H9 (cell line): ENCODE measurements around the gene PREX1. TPM values are rescaled to one million over a fixed set of nuclear protein-coding genes. Genes with fewer than 3 reads are reported as not detected.

Experiments used
- DNase-seq: peaks from one replicate; pipeline ENCODE4 v3.0.0-alpha.2; 2017
- H2AFZ ChIP-seq: one replicate; pipeline ENCODE4 v1.6.1; 2013; ENCODE audit warnings: mild to moderate bottlenecking, low read length, control low read depth, moderate library complexity
- H2AK5ac ChIP-seq: 2 replicates; pipeline ENCODE4 v1.6.1; 2013; ENCODE audit warnings: low read length, control low read depth, mixed read lengths; ENCODE audit not compliant: insufficient read length
- H2BK120ac ChIP-seq: one replicate; pipeline ENCODE4 v1.6.1; 2013; ENCODE audit warnings: low read depth, mild to moderate bottlenecking, low read length, control low read depth, inconsistent platforms; ENCODE audit not compliant: poor library complexity, severe bottlenecking
- H2BK12ac ChIP-seq: 2 replicates; pipeline ENCODE4 v1.6.1; 2013; ENCODE audit warnings: low read length, control low read depth, mixed read lengths, low read depth; ENCODE audit not compliant: insufficient read length
- H2BK15ac ChIP-seq: 2 replicates; pipeline ENCODE4 v1.6.1; 2013; ENCODE audit warnings: low read depth, low read length, control low read depth
- H2BK20ac ChIP-seq: one replicate; pipeline ENCODE4 v1.6.1; 2013; ENCODE audit warnings: low read depth, mild to moderate bottlenecking, low read length, control low read depth, inconsistent platforms; ENCODE audit not compliant: poor library complexity, severe bottlenecking
- H2BK5ac ChIP-seq: 2 replicates; pipeline ENCODE4 v1.6.1; 2013; ENCODE audit warnings: low read length, control low read depth, mixed read lengths; ENCODE audit not compliant: insufficient read length
- H3K14ac ChIP-seq: 2 replicates; pipeline ENCODE4 v1.6.1; 2013; ENCODE audit warnings: low read length, control low read depth; ENCODE audit not compliant: insufficient read depth
- H3K18ac ChIP-seq: 2 replicates; pipeline ENCODE4 v1.6.1; 2013; ENCODE audit warnings: low read depth, mild to moderate bottlenecking, mixed read lengths, low read length, control low read depth; ENCODE audit not compliant: insufficient read length
- H3K23ac ChIP-seq: 2 replicates; pipeline ENCODE4 v1.6.1; 2013; ENCODE audit warnings: low read length, control low read depth, mixed read lengths, low read depth; ENCODE audit not compliant: insufficient read length
- H3K23me2 ChIP-seq: 2 replicates; pipeline ENCODE4 v1.6.1; 2013; ENCODE audit warnings: low read depth, mild to moderate bottlenecking, mixed read lengths, low read length, control low read depth; ENCODE audit not compliant: insufficient read length, poor library complexity, severe bottlenecking
- H3K27ac ChIP-seq: 2 replicates; pipeline ENCODE4 v1.5.1; 2013; ENCODE audit warnings: low read length, control low read depth, mixed read lengths, low read depth; ENCODE audit not compliant: insufficient read length
- H3K27me3 ChIP-seq: 2 replicates; pipeline ENCODE4 v1.6.1; 2013; ENCODE audit warnings: low read length, control low read depth, inconsistent platforms; ENCODE audit not compliant: insufficient read depth
- H3K4ac ChIP-seq: 2 replicates; pipeline ENCODE4 v1.6.1; 2013; ENCODE audit warnings: low read depth, mild to moderate bottlenecking, control low read depth, inconsistent platforms, low read length, moderate library complexity
- H3K4me1 ChIP-seq: 2 replicates; pipeline ENCODE4 v1.6.1; 2013; ENCODE audit warnings: low read length, control low read depth, inconsistent platforms; ENCODE audit not compliant: insufficient read depth
- H3K4me2 ChIP-seq: 2 replicates; pipeline ENCODE4 v1.6.1; 2013; ENCODE audit warnings: low read length, control low read depth, mixed read lengths; ENCODE audit not compliant: insufficient read length, insufficient read depth
- H3K56ac ChIP-seq: 2 replicates; pipeline ENCODE4 v1.6.1; 2013; ENCODE audit warnings: low read depth, mild to moderate bottlenecking, mixed read lengths, low read length, control low read depth; ENCODE audit not compliant: insufficient read length
- H3K79me1 ChIP-seq: 2 replicates; pipeline ENCODE4 v1.6.1; 2013; ENCODE audit warnings: low read depth, mild to moderate bottlenecking, moderate library complexity, low read length, control low read depth, inconsistent platforms; ENCODE audit not compliant: insufficient read depth, poor library complexity, severe bottlenecking
- H3K79me2 ChIP-seq: 2 replicates; pipeline ENCODE4 v1.6.1; 2013; ENCODE audit warnings: low read length, control low read depth, inconsistent platforms; ENCODE audit not compliant: insufficient read depth
- H3K9ac ChIP-seq: 2 replicates; pipeline ENCODE4 v1.6.1; 2013; ENCODE audit warnings: low read length, control low read depth, mixed read lengths; ENCODE audit not compliant: insufficient read length; ENCODE audit errors: extremely low read depth
- H3K9me3 ChIP-seq: one replicate; pipeline ENCODE4 v1.6.1; 2013; ENCODE audit warnings: low read depth, low read length, inconsistent platforms; ENCODE audit not compliant: control insufficient read depth
- H3T11ph ChIP-seq: one replicate; pipeline ENCODE4 v1.6.1; 2013; ENCODE audit warnings: mild to moderate bottlenecking, low read length, control low read depth, inconsistent platforms
- H4K20me1 ChIP-seq: one replicate; pipeline ENCODE4 v1.6.1; 2013; ENCODE audit not compliant: control insufficient read depth, insufficient read length, insufficient read depth
- H4K5ac ChIP-seq: 2 replicates; pipeline ENCODE4 v1.6.1; 2013; ENCODE audit warnings: low read depth, mild to moderate bottlenecking, mixed read lengths, low read length, control low read depth; ENCODE audit not compliant: insufficient read length
- H4K8ac ChIP-seq: replicated peaks from 2 replicates; pipeline ENCODE4 v1.6.1; 2013; ENCODE audit warnings: low read length, control low read depth, mixed read lengths, low read depth; ENCODE audit not compliant: insufficient read length
- H4K91ac ChIP-seq: 2 replicates; pipeline ENCODE4 v1.6.1; 2013; ENCODE audit warnings: low read depth, mild to moderate bottlenecking, moderate library complexity, mixed read lengths, low read length, control low read depth; ENCODE audit not compliant: insufficient read length
- H3K27ac Mint-ChIP-seq, 3 experiments: 2 replicates in 2 of 3; 3 replicates in 1 of 3; pipeline ENCODE4 v1.8.0; 2020 to 2021; ENCODE audit warnings: mixed read lengths in 3 of 3, mild to moderate bottlenecking in 1 of 3, moderate library complexity in 1 of 3
- H3K27me3 Mint-ChIP-seq: 2 replicates; pipeline ENCODE4 v1.8.0; 2021; ENCODE audit warnings: low read depth, mild to moderate bottlenecking, moderate library complexity, mixed read lengths
- H3K36me3 Mint-ChIP-seq, 3 experiments: 2 replicates in 2 of 3; 3 replicates in 1 of 3; pipeline ENCODE4 v1.8.0; 2020 to 2021; ENCODE audit warnings: low read depth in 3 of 3, mixed read lengths in 3 of 3; ENCODE audit not compliant: insufficient read depth in 1 of 3
- H3K4me1 Mint-ChIP-seq, 2 experiments: 2 replicates each; pipeline ENCODE4 v1.8.0; 2020; ENCODE audit warnings: mixed read lengths in 2 of 2
- H3K4me3 Mint-ChIP-seq, 2 experiments: 2 replicates in 1 of 2; 3 replicates in 1 of 2; pipeline ENCODE4 v1.8.0; 2020 to 2021; ENCODE audit warnings: mild to moderate bottlenecking in 2 of 2, mixed read lengths in 2 of 2, moderate library complexity in 1 of 2
- H3K9me3 Mint-ChIP-seq, 2 experiments: 2 replicates in 1 of 2; 3 replicates in 1 of 2; pipeline ENCODE4 v1.8.0; 2020; ENCODE audit warnings: mild to moderate bottlenecking in 2 of 2, mixed read lengths in 2 of 2, moderate library complexity in 1 of 2
- WGBS: extraction: QIAGEN DNeasy Blood & Tissue Kit; methylation state at CpG from one replicate; pipeline ENCODE4 v1.1.7; 2013; ENCODE audit warnings: missing lambda C conversion rate, low lambda C conversion rate, mixed read lengths; ENCODE audit not compliant: insufficient read length; ENCODE audit errors: extremely low coverage; 5-methylcytosine and 5-hydroxymethylcytosine counted together
- total RNA-seq: library from RNA; stranded (reverse); gene quantifications from 2 replicates; pipeline ENCODE4 v1.2.1, GENCODE V29; 2021
- TF ChIP-seq, protein P1 (sequence below): fragments of 200-600 bp; sonication (generic); conservative IDR thresholded peaks from 3 replicates; pipeline ENCODE4 v1.8.0; 2021; ENCODE audit warnings: antibody characterized with exemption, mild to moderate bottlenecking

The PREX1 gene
- total RNA-seq, 1 experiment from 2014 or later, result 6.6 TPM

DNA sequence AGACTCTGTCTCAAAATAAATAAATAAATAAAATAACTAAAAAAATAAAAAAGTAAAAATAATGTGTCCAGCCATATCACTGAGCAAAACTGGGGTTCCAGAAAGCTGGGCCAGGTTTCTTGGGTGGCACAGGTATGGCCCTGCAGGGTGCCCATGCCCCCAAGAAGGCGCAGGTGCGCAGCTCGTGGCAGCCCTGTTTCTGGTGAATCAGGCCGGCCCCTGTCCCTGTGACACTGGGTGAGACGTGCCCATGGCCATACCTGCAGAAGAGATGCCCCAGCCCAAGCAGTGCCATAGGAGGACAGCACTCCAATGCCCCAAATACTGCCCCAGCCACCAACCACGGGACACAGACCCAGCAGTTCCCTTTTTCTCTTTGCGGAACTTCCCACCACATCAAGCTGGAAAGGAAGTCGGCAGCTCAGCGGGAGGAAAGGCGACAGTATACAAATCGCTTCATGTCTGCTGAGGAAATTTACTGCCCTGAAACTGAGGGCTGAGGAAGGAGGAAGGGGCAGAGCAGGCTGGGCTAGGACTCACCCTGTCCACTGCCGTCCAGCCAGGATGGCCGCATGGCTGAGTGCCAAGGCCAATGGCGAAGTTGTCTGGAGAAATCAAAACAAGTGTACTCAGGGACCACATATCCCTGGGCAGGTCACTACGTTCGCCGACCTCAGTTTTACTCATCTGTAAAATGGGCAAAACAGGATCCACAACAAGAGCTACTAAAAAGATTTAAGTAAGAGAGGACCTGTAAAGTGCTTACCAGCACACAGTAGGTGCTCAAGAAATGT, 55.4 kb downstream of the PREX1 start:
- Mint-ChIP-seq H3K36me3 (peaks cover 0 to 12% (median 4%) of the 10 kb centered on the region in 3 experiments; a peak in 4 of 7 replicates), H3K27ac (no peak overlapping the region), H3K4me3 (no peak overlapping the region), H3K4me1 (peaks cover 20 to 22% of the 10 kb centered on the region in 2 experiments), H3K27me3 (no peaks in the 10 kb centered on the region; the same call in 1 of the 2 replicates), H3K9me3 (peaks cover 10 to 15% of the 10 kb centered on the region in 2 experiments)
- Histone ChIP-seq H3K14ac (no peak overlapping the region; the same call in 1 of the 2 replicates), H3K27ac (no peak overlapping the region), H3K4ac (no peak overlapping the region), H2BK120ac (no peak overlapping the region), H2BK5ac (no peak overlapping the region), H2BK15ac (no peak overlapping the region), H4K5ac (no peak overlapping the region), H3K18ac (no peak overlapping the region), H3K4me1 (no peaks in the 10 kb centered on the region), H2AFZ (no peak overlapping the region), H3K4me2 (no peak overlapping the region), H2BK20ac (no peak overlapping the region), H3K56ac (no peak overlapping the region), H4K8ac (no peak overlapping the region), H2BK12ac (no peak overlapping the region), H3K79me2 (no peaks in the 10 kb centered on the region), H3K9me3 (no peaks in the 10 kb centered on the region), H3K23me2 (no peaks in the 10 kb centered on the region), H3T11ph (no peak overlapping the region), H2AK5ac (no peak overlapping the region), H3K23ac (no peak overlapping the region), H3K79me1 (no peaks in the 10 kb centered on the region), H4K20me1 (no peaks in the 10 kb centered on the region), H3K9ac (no peak overlapping the region), H3K27me3 (no peaks in the 10 kb centered on the region), H4K91ac (no peak overlapping the region)
- TF ChIP-seq, protein P1, sequence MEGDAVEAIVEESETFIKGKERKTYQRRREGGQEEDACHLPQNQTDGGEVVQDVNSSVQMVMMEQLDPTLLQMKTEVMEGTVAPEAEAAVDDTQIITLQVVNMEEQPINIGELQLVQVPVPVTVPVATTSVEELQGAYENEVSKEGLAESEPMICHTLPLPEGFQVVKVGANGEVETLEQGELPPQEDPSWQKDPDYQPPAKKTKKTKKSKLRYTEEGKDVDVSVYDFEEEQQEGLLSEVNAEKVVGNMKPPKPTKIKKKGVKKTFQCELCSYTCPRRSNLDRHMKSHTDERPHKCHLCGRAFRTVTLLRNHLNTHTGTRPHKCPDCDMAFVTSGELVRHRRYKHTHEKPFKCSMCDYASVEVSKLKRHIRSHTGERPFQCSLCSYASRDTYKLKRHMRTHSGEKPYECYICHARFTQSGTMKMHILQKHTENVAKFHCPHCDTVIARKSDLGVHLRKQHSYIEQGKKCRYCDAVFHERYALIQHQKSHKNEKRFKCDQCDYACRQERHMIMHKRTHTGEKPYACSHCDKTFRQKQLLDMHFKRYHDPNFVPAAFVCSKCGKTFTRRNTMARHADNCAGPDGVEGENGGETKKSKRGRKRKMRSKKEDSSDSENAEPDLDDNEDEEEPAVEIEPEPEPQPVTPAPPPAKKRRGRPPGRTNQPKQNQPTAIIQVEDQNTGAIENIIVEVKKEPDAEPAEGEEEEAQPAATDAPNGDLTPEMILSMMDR, result no peak
- no peak for DNase-seq
- WGBS, result no CpG with 5 or more reads among the region's 17 CpGs
